ENCODE data around the gene HHEX. TPM values are rescaled to one million over a fixed set of nuclear protein-coding genes. Genes with fewer than 3 reads are reported as not detected.

HHEX gene
- polyA plus RNA-seq, 1 donor (not counting 4 experiments of a cell fraction or from before 2014, with no cell fraction given), result not detected

DNA sequence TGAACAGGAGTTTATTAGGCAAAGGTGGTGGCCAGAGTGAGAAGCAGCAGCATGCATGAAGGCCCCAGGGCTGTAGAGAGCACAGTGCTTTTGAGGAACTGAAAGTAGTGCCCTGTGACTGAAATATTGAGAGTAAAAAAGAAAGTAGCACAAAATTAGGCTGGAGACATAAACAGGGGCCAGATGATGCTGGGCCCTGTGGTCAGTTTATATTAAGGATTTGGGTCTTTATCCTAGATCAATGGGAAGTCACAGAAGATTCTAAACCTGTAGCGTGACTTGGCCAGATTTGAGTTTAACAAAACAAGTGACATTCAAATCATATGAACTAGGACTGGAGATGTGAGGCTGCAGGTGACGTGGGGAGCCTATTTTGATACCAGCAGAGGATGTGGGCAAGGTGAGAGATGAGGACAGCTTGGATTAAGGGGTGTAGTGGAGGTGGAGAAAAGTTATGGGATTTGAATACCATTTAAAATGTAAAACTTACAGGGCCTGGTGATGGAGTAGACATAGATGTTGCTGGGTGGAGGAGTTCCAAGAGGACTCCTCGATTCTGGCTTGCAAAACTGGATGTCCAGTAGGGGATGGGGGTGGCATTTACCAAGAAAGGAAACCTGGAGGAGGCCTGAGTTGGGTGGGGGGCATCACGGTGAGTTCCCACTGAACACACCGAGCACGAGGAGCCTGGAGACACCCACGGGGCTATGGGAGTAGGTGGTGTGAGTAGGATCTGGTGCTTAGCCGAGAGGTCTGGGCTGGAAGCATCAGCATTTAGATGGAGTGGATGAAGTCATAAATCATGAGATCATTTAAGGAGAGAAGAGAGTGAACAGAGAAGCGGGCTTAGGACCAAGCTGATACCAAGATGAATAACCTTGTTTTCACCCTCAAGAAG, 52.8 kb downstream of the HHEX start:
- no peak overlapping the region for H3K4me3 ChIP-seq (ENCODE audit: control insufficient read depth in 2 of 3, extremely low read depth in 1 of 3, insufficient read depth in 2 of 3, low read depth in 1 of 3, low read length in 3 of 3)
- dilution Hi-C loops (cut with MboI; ENCODE audit: extremely low pct_ligation_motif_present, low sequenced_read_pairs), result no loop called here
- H3K79me2 ChIP-seq (ENCODE audit: control insufficient read depth, insufficient read depth, low read length), result no peaks in the 10 kb centered on the region
- no peak for TF ChIP-seq EZH2 (IDR thresholded peaks at IDR 0.05; ENCODE audit: low read length)
- TF ChIP-seq, protein P1, sequence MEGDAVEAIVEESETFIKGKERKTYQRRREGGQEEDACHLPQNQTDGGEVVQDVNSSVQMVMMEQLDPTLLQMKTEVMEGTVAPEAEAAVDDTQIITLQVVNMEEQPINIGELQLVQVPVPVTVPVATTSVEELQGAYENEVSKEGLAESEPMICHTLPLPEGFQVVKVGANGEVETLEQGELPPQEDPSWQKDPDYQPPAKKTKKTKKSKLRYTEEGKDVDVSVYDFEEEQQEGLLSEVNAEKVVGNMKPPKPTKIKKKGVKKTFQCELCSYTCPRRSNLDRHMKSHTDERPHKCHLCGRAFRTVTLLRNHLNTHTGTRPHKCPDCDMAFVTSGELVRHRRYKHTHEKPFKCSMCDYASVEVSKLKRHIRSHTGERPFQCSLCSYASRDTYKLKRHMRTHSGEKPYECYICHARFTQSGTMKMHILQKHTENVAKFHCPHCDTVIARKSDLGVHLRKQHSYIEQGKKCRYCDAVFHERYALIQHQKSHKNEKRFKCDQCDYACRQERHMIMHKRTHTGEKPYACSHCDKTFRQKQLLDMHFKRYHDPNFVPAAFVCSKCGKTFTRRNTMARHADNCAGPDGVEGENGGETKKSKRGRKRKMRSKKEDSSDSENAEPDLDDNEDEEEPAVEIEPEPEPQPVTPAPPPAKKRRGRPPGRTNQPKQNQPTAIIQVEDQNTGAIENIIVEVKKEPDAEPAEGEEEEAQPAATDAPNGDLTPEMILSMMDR (optimal IDR thresholded peaks at IDR 0.05 in 1 of 3, IDR thresholded peaks at IDR 0.05 in 1 of 3, conservative IDR thresholded peaks at IDR 0.05 in 1 of 3; ENCODE audit: extremely low read depth in 1 of 3, insufficient read depth in 2 of 3, low read length in 3 of 3), result no peak
- no peaks in the 10 kb centered on the region for H3K4me1 ChIP-seq (ENCODE audit: control insufficient read depth, extremely low read depth, insufficient read depth, low read length)
- H2AFZ ChIP-seq (ENCODE audit: control insufficient read depth, low read length), result no peak overlapping the region
- FAIRE-seq (no peak), DNase-seq (ENCODE audit: low read depth, low spot score) (no peak)
- no peak overlapping the region for H3K27ac ChIP-seq (ENCODE audit: control insufficient read depth, insufficient read depth, low read length)
- no peaks in the 10 kb centered on the region for H3K27me3 ChIP-seq (ENCODE audit: control insufficient read depth, extremely low read depth, insufficient read depth, low read length)
- H4K20me1 ChIP-seq (ENCODE audit: control insufficient read depth, extremely low read depth, insufficient read depth, low read length), result no peaks in the 10 kb centered on the region
- no peaks in the 10 kb centered on the region for H3K9me1 ChIP-seq (ENCODE audit: control insufficient read depth, extremely low read depth, insufficient read depth, low read length)
- H3K36me3 ChIP-seq (ENCODE audit: control insufficient read depth in 2 of 2, extremely low read depth in 1 of 2, insufficient read depth in 2 of 2, low read length in 2 of 2), result no peaks in the 10 kb centered on the region
- H3K9me3 ChIP-seq (ENCODE audit: control insufficient read depth, low read depth, low read length), result no peaks in the 10 kb centered on the region
- H3K4me2 ChIP-seq (ENCODE audit: control insufficient read depth, extremely low read depth, insufficient read depth, low read depth, low read length), result no peak overlapping the region
- no peak overlapping the region for H3K9ac ChIP-seq (ENCODE audit: control insufficient read depth, extremely low read depth, insufficient read depth, low read length)

Small RNA genes lying within 50 kb of the gene (small RNA-seq; reads per million reads assigned to genes)
- gene RF00019 (ENCODE audit: insufficient read length in 3 of 3, low read depth in 3 of 3, low replicate concordance in 1 of 3) (0 reads per million in 3 experiments), gene RN7SL644P (ENCODE audit: insufficient read length in 3 of 3, low read depth in 3 of 3, low replicate concordance in 1 of 3) (0 reads per million in 3 experiments)

Other genes starting within 250 kb of the HHEX start
- 13.7 to 24.4 TPM (median 16.5 TPM) in 3 replicates for gene IDE, start 115.9 kb upstream of the HHEX start, polyA plus RNA-seq
- 1.5 to 10.6 TPM (median 6.3 TPM) in 3 replicates for gene KIF11, start 96.8 kb upstream of the HHEX start, polyA plus RNA-seq
- gene EXOC6, start 158.6 kb downstream of the HHEX start, polyA plus RNA-seq, result 1.2 to 2.6 TPM (median 1.4 TPM) in 3 replicates